Thymus (tissue), 11 donors: Measurements from ENCODE around the gene IREB2. TPM values are rescaled to one million over a fixed set of nuclear protein-coding genes. Genes with fewer than 3 reads are reported as not detected.

Experiments
- DNase-seq, 9 donors: peaks; one replicate each; pipeline ENCODE4 v3.0.0-alpha.2; 2013; ENCODE audit warnings: low spot score in 9 of 9, low read depth in 6 of 9, missing footprints in 1 of 9
- H3K27ac ChIP-seq, 2 donors: one replicate each; pipeline ENCODE4 v1.5.1; 2013; ENCODE audit warnings: control low read depth in 1 of 2, low read depth in 1 of 2, low read length in 1 of 2, mild to moderate bottlenecking in 1 of 2, moderate library complexity in 1 of 2
- H3K27me3 ChIP-seq, 2 donors: one replicate each; pipeline ENCODE4 v1.5.1; 2013; ENCODE audit warnings: low read length in 1 of 2; ENCODE audit not compliant: control insufficient read depth in 2 of 2, insufficient read depth in 1 of 2
- H3K36me3 ChIP-seq, 2 donors: one replicate each; pipeline ENCODE4 v1.5.1; 2013; ENCODE audit warnings: low read length in 1 of 2, mild to moderate bottlenecking in 1 of 2, moderate library complexity in 1 of 2; ENCODE audit not compliant: control insufficient read depth in 2 of 2, insufficient read depth in 2 of 2
- H3K4me1 ChIP-seq, 2 donors: one replicate each; pipeline ENCODE4 v1.5.1; 2013; ENCODE audit warnings: low read length in 2 of 2; ENCODE audit not compliant: control insufficient read depth in 2 of 2, insufficient read depth in 2 of 2
- H3K4me3 ChIP-seq, 2 donors: one replicate each; pipeline ENCODE4 v1.5.1; 2013; ENCODE audit warnings: low read length in 2 of 2, control low read depth in 1 of 2, mild to moderate bottlenecking in 1 of 2
- H3K9me3 ChIP-seq, 2 donors: one replicate each; pipeline ENCODE4 v1.5.1; 2013; ENCODE audit warnings: low read length in 1 of 2, mild to moderate bottlenecking in 1 of 2; ENCODE audit not compliant: control insufficient read depth in 2 of 2, insufficient read depth in 1 of 2
- WGBS: extraction: QIAGEN DNeasy Blood & Tissue Kit; methylation state at CpG from one replicate; pipeline ENCODE4 v1.1.7; 2013; 5-methylcytosine and 5-hydroxymethylcytosine counted together
- polyA plus RNA-seq: library from polyadenylated mRNA; stranded (reverse); fragments of 200-250 nt; gene quantifications from one replicate; pipeline ENCODE4 v1.2.3, GENCODE V29; 2013
- total RNA-seq: library from RNA; stranded (reverse); fragments of 120-200 nt; gene quantifications from one replicate; pipeline ENCODE4 v1.2.4, GENCODE V29; 2013
- donor health status: healthy.

Gene IREB2
- total and polyA plus RNA-seq, 2 donors = 20.5 to 20.6 TPM

DNA sequence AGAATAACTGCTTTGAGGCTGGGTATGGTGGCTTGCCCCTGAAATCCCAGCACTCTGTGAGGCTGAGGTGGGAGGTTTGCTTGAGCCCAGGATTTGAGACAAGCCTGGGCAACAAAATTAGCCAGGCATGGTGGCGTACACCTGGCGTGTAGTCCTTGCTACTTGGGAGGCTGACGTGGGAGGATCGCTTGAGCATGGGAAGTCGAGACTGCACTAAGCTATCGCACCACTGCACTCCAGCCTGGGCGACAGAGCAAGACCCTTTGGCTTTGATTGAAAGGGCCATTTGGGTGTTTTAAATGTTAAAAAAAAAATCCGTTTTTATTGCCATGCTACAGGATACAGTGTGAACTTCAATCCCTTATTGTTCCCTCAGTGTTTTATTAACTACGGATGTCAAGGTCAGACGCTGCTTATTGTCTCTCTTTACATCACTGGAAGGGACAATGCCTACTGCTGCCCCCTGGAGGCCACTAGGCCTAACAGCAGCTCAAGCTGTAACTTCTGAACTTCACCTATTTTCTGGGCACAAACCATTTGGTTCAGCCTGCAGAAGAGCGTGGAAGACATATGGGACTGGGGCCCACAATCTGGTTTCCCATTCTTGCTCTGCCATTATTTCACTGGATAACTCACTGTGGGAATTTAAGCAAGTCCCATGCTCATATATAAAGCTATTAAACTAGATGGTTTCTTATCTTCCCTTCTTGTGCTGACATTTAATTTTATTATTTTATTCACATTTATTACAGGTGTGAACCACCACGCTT is 15.3 kb upstream of the IREB2 start:
- WGBS = 65% methylated on average over 12 of the region's 12 CpGs
- H3K4me3 ChIP-seq = no peak overlapping the region
- H3K27me3 ChIP-seq = no peaks in the 10 kb centered on the region
- H3K4me1 ChIP-seq = peaks cover 0 to 5% of the 10 kb centered on the region in 2 donors
- DNase-seq = peak in 8 of 9 donors; percentile 21 to 68 (median 47)
- H3K27ac ChIP-seq = no peak overlapping the region
- H3K36me3 ChIP-seq = no peaks in the 10 kb centered on the region
- H3K9me3 ChIP-seq = no peaks in the 10 kb centered on the region

DNA sequence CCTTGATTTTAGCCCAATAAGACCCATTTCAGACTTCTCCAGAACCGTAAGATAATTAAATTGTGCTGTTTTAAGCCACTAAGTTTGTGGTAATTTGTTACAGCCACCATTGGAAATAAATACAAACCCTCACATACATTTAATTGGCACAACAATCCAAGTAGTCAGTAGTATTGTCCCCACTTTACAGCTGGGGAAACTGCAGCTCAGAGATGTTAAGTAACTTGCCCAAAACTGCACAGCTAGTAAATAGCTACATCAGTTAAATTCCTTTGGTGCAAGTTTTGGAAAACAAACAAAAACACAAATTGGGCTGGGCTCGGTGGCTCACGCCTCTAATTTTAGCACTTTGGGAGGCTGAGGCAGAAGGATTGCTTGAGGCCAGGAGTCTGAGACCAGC is 13.3 kb upstream of the IREB2 start:
- Histone ChIP-seq H3K27ac (no peak overlapping the region), H3K36me3 (no peaks in the 10 kb centered on the region), H3K4me1 (peaks cover 0 to 5% of the 10 kb centered on the region in 2 donors), H3K9me3 (no peaks in the 10 kb centered on the region), H3K4me3 (no peak overlapping the region), H3K27me3 (no peaks in the 10 kb centered on the region)
- DNase-seq = no peak
- WGBS = 96% methylated on average over 3 of the region's 3 CpGs

DNA sequence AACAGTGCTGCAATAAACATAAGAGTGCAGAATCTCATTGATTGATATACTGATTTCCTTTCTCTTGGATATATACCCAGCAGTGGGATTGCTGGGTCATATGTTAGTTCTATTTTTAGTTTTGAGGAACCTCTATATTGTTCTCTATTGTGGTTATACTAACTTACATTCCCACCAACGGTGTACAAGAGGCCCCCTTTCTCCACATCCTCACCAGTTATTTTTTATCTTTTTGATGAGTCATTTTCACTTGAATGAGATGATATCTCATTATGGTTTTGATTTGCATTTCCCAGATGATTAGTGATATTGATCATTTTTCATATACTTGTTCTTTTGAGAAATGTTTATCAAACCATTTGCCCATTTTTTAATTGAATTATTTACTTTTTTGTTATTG is 12.4 kb upstream of the IREB2 start:
- WGBS = 5% methylated on average over 1 of the region's 1 CpG
- no peak overlapping the region for H3K4me3 ChIP-seq
- H3K27me3 ChIP-seq = no peaks in the 10 kb centered on the region
- no peak overlapping the region for H3K27ac ChIP-seq
- H3K36me3 ChIP-seq = no peaks in the 10 kb centered on the region
- peak in 1 of 9 donors; percentile 10 for DNase-seq
- peaks cover 0 to 5% of the 10 kb centered on the region in 2 donors for H3K4me1 ChIP-seq
- H3K9me3 ChIP-seq = no peaks in the 10 kb centered on the region

DNA sequence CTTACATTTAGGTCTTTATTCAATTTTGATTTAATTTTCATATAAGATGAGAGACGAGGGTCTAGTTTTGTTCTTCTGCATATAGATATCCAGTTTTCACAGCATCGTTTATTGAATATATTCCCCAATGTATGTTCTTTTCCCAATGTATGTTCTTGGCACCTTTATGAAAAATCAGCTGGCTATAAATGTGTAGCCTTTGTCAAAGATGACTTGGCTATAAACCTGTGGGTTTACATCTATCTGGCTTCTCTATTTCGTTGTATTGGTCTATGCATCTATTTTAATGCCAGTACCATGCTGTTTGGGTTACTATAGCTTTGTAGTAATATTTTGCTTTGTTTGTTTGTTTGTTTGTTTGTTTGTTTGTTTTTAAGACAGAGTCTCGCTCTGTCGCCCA is 11.7 kb upstream of the IREB2 start:
- H3K27me3 ChIP-seq = no peaks in the 10 kb centered on the region
- DNase-seq = no peak
- H3K4me3 ChIP-seq = no peak overlapping the region
- WGBS = 70% methylated on average over 5 of the region's 5 CpGs
- no peaks in the 10 kb centered on the region for H3K9me3 ChIP-seq
- no peak overlapping the region for H3K27ac ChIP-seq
- H3K4me1 ChIP-seq = peaks cover 0 to 5% of the 10 kb centered on the region in 2 donors
- H3K36me3 ChIP-seq = no peaks in the 10 kb centered on the region

DNA sequence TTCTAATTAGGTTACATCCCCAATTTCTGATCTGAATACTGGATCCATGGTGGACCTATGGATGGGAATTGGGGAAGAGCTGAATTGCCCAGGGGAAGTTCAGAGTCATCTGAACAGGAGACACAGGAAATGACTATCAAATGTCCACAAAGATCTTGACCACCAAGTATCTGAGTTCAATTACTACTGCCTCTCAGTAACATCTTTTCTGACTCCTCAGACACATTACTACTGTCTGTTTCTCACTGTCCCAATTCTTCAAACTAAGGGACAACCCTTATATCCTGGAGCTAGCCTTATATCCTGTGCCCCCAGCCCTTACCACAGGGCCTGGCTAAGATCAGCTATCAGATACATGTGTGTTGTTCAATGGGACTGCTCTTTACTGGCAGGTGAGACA is 10.1 kb upstream of the IREB2 start:
- Histone ChIP-seq H3K27me3 (no peaks in the 10 kb centered on the region), H3K36me3 (no peaks in the 10 kb centered on the region), H3K4me3 (no peak overlapping the region), H3K4me1 (peaks cover 0 to 5% of the 10 kb centered on the region in 2 donors), H3K27ac (no peak overlapping the region), H3K9me3 (peaks cover 0 to 5% of the 10 kb centered on the region in 2 donors)
- no peak for DNase-seq

DNA sequence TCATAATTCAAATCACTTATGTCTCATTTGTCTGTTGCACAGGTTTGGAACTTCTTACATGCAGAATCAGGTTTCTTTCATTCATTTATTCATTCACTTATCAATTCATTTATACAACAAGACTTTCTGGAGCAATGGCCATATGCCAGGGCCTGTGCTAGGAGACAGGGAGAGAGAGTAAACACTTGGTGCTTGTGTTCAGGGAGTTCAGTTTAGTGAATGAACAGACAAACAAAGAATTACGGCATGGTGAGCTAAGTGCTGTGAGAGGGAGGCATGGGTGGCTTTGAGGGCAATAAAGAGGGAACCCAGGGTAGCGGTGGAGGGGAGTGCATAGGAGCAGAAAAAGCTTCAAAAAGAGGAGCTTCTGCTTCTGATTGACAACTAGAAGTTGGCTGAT is 8.5 kb upstream of the IREB2 start:
- Histone ChIP-seq H3K36me3 (no peaks in the 10 kb centered on the region), H3K4me3 (no peak overlapping the region), H3K27me3 (no peaks in the 10 kb centered on the region), H3K27ac (no peak overlapping the region), H3K4me1 (peaks cover 0 to 5% of the 10 kb centered on the region in 2 donors), H3K9me3 (peaks cover 0 to 5% of the 10 kb centered on the region in 2 donors)
- no peak for DNase-seq
- 97% methylated on average over 2 of the region's 2 CpGs for WGBS

DNA sequence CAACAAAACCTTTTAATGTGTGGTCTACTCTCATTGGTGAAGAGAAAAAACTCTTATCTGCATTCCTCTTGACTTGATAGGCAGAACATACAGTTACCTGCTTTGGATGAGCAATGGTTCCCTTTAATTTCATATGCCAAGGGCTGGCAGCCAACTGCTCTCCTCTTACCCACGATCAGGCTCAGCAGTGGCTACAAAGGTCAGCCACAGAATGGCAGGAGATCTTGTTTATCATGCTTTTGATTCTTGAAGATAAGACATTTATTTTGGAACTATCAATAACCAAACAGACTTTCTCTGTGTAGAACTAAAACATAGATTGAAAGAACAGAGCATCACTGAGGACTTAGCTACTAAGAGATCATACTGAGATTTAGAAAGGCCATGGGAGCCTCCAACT is 6.1 kb upstream of the IREB2 start:
- Histone ChIP-seq H3K9me3 (peaks cover 0 to 5% of the 10 kb centered on the region in 2 donors), H3K4me1 (peaks cover 0 to under 1% of the 10 kb centered on the region in 2 donors), H3K27me3 (no peaks in the 10 kb centered on the region), H3K27ac (no peak overlapping the region), H3K36me3 (no peaks in the 10 kb centered on the region), H3K4me3 (no peak overlapping the region)
- no peak for DNase-seq
- WGBS = 83% methylated on average over 1 of the region's 1 CpG

DNA sequence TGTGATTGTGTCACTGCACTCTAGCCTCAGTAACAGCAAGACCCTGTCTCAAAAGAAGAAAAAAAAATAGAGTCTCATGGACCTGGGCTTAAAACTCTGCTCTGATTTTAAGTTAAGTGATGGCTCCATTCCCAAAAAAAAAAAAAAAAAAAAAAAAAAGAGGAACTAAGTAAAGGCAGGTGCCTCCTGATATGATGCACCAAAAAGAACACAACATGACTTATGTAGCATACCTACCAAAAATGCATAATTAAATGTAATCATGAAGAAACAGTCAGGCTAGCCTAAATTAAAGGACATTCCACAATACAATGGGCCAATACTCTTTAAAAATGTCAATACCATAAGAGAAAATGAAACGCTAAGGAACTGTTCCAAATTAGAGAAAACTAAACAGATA is 5.4 kb upstream of the IREB2 start:
- Histone ChIP-seq H3K36me3 (no peaks in the 10 kb centered on the region), H3K4me1 (peaks cover 0 to 6% of the 10 kb centered on the region in 2 donors), H3K27me3 (no peaks in the 10 kb centered on the region), H3K9me3 (peaks cover 0 to 5% of the 10 kb centered on the region in 2 donors), H3K27ac (no peak overlapping the region), H3K4me3 (no peak overlapping the region)
- 97% methylated on average over 1 of the region's 1 CpG for WGBS
- DNase-seq = no peak

DNA sequence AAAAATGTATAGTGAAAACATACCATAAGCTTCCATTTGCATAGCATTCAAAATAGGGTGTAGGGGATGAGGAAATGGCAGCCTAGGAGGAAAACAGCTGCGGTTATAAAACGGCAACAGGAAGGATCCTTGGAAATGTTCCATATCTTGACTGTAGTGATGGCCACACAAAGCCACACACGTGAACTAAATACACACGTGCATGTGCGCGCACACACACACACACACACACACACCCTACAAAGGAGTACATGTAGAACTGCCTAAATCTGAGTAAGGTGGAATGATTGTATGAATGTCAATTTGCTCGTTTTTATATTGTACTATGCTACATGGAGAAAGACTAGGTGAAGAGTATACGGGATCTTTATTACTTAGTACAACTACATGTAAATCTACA is 3.9 kb upstream of the IREB2 start:
- no peak overlapping the region for H3K4me3 ChIP-seq
- no peak for DNase-seq
- no peaks in the 10 kb centered on the region for H3K27me3 ChIP-seq
- H3K4me1 ChIP-seq = peaks cover 0 to 9% of the 10 kb centered on the region in 2 donors
- WGBS = 44% methylated on average over 8 of the region's 8 CpGs
- no peaks in the 10 kb centered on the region for H3K36me3 ChIP-seq
- H3K27ac ChIP-seq = no peak overlapping the region
- peaks cover 0 to 5% of the 10 kb centered on the region in 2 donors for H3K9me3 ChIP-seq
